Right lobe of liver (tissue), 6 donors: Measurements from ENCODE around the gene BMP7. TPM values are rescaled to one million over a fixed set of nuclear protein-coding genes. Genes with fewer than 3 reads are reported as not detected.

ENCODE experiments used
- ATAC-seq, 4 donors: fragments of 200-7000 bp; cut with Tn5 transposase; one replicate each; pipeline ENCODE4 v1.9.1; 2020; ENCODE audit warnings: mild to moderate bottlenecking in 4 of 4, moderate library complexity in 4 of 4
- DNase-seq, 3 donors: peaks; one replicate each; pipeline ENCODE4 v3.0.0-alpha.2; 2020
- H3K27ac ChIP-seq, 3 donors: fragments of 200-600 bp; one replicate each; pipeline ENCODE4 v1.8.0; 2022
- H3K27me3 ChIP-seq, 2 donors: fragments of 200-600 bp; one replicate each; pipeline ENCODE4 v1.8.0; 2022
- H3K36me3 ChIP-seq, 4 donors: fragments of 200-600 bp; sonication (generic) in 1 of 4; one replicate each; pipeline versions ENCODE4 v1.5.1 to v1.8.0; 2017 to 2022; ENCODE audit warnings: control low read depth in 1 of 4
- H3K4me1 ChIP-seq, 4 donors: fragments of 200-600 bp; sonication (generic) in 1 of 4; one replicate each; pipeline versions ENCODE4 v1.5.1 to v1.8.0; 2017 to 2022; ENCODE audit warnings: control low read depth in 1 of 4
- H3K4me3 ChIP-seq, 3 donors: fragments of 200-600 bp; one replicate each; pipeline ENCODE4 v1.8.0; 2022
- H3K9me3 ChIP-seq, 4 donors: fragments of 200-600 bp; sonication (generic) in 1 of 4; one replicate each; pipeline versions ENCODE4 v1.5.1 to v1.8.0; 2017 to 2022; ENCODE audit warnings: control low read depth in 1 of 4
- CTCF ChIP-seq, 4 donors: fragments of 200-600 bp in 3 of 4; fragments of 450-650 bp in 1 of 4; IDR thresholded peaks; one replicate each; pipeline versions ENCODE4 v1.5.1 to v1.8.0; 2016 to 2022; ENCODE audit warnings: antibody characterized with exemption in 4 of 4, mild to moderate bottlenecking in 2 of 4
- POLR2A ChIP-seq: fragments of 450-650 bp; IDR thresholded peaks from one replicate; pipeline ENCODE4 v1.6.1; 2017; ENCODE audit warnings: antibody characterized with exemption, mild to moderate bottlenecking
- WGBS: methylation state at CpG from one replicate; pipeline ENCODE4 v1.1.6; 2018; ENCODE audit warnings: low coverage, low lambda C conversion rate; ENCODE audit not compliant: insufficient coverage; ENCODE audit errors: missing lambda C conversion rate; 5-methylcytosine and 5-hydroxymethylcytosine counted together
- intact Hi-C, 2 donors: fragments of 100-400 bp; cut with DNase I; formaldehyde crosslinking; loops; one replicate each; pipeline versions ENCODE4 v1.11.2 to v1.14.1; 2022
- total RNA-seq, 6 experiments: library from RNA; depleted of rRNA in 2 of 6; stranded (reverse); fragments of >200 nt in 2 of 6; fragmentation: NEBNext Ultra II Directional in 3 of 6; extraction: Animal tissue kit (Norgen Biotek cat#: 25700) in 3 of 6; gene quantifications; one replicate each; pipeline versions ENCODE4 v1.1.0 to v1.2.4, GENCODE V29; 2016 to 2023
- donor health status: DM: no; HTN: yes; CAD: no.
- donor health status: DM: no; HTN: no; CAD: no.
- donor health status: DM: no; HTN: no; CAD: no.
- donor health status: DM: no; HTN: yes; CAD: no.
- donor health status: DM: no; HTN: yes; CAD: no.

The BMP7 gene
- total RNA-seq, 6 experiments from 2014 or later = not detected

DNA sequence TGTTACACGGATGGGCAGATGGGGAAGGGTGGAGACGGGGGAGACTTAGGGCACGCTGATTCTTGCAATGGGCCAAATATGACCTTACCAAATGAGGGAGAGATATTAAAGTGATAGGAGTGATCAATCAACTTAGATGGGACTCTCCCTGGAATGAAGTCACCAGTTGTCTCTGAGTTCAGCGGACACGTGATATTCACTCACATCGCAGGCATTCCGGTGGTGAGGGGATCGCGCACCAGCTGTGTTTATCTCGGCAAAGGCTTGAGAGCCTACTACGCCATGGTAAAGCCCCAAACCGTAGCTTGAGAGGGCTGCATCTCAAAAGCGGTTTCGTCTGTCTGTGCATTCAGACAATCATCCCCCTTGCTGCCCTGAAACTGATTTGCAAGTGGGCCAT lies 5.5 kb downstream of the BMP7 start:
- 32% methylated on average over 4 of the region's 14 CpGs for WGBS
- intact Hi-C loops = no loop called here
- Histone ChIP-seq H3K36me3 (no peaks in the 10 kb centered on the region), H3K4me3 (no peak overlapping the region), H3K27me3 (peaks cover 8 to 11% of the 10 kb centered on the region in 2 donors), H3K27ac (no peak overlapping the region), H3K9me3 (no peaks in the 10 kb centered on the region), H3K4me1 (peaks cover 0 to 9% (median 0%) of the 10 kb centered on the region in 4 donors)
- TF ChIP-seq CTCF (IDR thresholded peaks at IDR 0.05) (no peak), POLR2A (no peak)
- DNase-seq (no peak), ATAC-seq (no peak)

DNA sequence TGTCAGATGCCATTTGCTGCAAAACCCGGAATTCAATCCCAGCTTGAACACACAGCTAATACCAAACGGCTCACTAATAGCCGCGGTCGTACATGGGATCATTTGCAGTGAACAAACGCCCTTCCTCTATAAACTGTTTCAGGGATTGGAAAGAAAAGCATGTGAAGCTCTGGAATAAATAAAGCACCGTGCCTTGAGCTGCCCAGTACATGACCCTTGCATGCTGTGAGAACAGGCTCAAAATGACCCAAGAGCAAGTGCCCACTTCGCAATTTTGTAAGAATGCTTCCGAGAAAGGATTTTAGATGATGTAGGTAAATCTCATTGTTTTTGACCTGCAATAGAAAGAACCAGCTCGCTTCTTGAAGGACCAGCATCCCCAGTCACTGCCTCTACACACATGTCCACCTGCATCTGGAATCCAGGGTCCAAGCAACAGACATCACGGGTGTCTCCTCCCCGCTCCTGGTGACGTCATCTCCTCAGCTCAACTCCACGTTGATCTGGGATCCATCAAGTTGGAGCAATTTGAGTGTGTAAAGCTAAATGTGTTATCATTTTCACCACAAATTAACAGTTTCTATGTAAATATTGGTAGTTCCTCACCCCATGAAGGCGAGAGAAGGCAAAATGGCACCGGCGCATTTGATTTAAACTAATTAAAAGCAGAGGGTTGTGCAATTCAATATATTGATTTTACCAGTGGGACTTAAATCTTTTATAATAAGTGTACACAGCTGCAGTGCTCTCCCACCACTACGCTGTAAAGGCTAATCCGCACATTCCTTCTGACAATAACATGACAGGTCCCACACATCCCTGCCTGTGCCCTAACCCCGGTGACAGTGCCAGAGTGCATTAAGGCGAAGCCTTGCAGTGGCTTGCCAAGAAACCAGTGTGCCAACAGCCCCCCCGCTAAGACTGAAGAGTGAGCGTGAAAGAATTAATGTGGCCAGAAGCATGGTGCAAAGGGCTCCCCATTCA lies 6.2 kb downstream of the BMP7 start:
- intact Hi-C loops = no loop called here
- WGBS = 61% methylated on average over 23 of the region's 23 CpGs

GRCh38 chr20:57259121-57259937 lies 7.1 kb downstream of the BMP7 start:
- no peaks in the 10 kb centered on the region for H3K27me3 ChIP-seq
- no peaks in the 10 kb centered on the region for H3K9me3 ChIP-seq
- no peak for ATAC-seq
- H3K4me1 ChIP-seq = peaks cover 0 to 4% (median 0%) of the 10 kb centered on the region in 4 donors
- intact Hi-C loops = no loop called here
- no peaks in the 10 kb centered on the region for H3K36me3 ChIP-seq
- no peak for DNase-seq
- 50% methylated on average over 18 of the region's 21 CpGs for whole genome bisulfite sequencing
- TF ChIP-seq CTCF (IDR thresholded peaks at IDR 0.05) (no peak), POLR2A (no peak)
- H3K27ac ChIP-seq = no peak overlapping the region
- no peak overlapping the region for H3K4me3 ChIP-seq

More for the DNA sequence above, 6.2 kb downstream of the BMP7 start:
- Histone ChIP-seq H3K36me3 (no peaks in the 10 kb centered on the region), H3K9me3 (no peaks in the 10 kb centered on the region), H3K4me3 (no peak overlapping the region), H3K27me3 (peaks cover 3 to 6% of the 10 kb centered on the region in 2 donors), H3K4me1 (peaks cover 0 to 5% (median 0%) of the 10 kb centered on the region in 4 donors), H3K27ac (no peak overlapping the region)
- no peak for TF ChIP-seq POLR2A
- no peak for TF ChIP-seq CTCF (IDR thresholded peaks at IDR 0.05)
- ATAC-seq = no peak
- no peak for DNase-seq

DNA sequence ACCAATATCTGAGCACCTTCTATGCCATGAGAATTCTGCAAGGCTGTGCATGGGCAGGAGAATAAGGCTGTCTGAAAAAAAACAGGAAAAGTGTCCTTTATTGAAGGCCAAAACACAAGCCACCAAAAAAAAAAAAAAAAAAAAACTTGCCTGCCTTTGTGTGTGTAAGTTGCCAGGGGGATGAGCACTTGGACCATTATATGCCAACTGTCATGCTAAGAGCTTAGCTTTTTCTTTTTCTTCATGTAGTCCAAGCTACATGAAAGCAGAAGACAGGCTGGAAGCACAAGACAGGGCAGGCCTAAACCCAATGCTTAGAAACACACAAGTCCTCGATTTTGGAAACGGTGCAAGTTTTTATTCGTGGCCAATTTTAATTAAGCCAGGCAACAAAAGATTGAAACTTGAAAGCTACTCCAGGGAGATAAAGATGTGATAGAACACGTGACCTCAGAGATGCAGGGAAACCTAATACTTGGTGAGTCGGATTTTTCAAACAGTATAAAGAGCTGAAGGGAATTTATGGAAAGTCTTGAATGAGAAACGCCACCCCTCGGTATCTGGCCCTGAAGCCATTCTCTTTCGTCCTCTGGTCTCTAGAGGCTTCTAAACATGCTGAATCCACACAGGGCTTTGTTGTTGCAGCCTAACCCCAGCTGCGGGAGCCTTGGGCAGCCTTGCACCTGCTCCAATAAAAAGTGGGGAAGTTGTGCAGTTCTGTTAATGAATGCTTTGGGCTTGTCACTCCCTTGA lies 8.6 kb downstream of the BMP7 start:
- TF ChIP-seq POLR2A (no peak), CTCF (IDR thresholded peaks at IDR 0.05) (no peak)
- 53% methylated on average over 9 of the region's 9 CpGs for WGBS

More for the DNA sequence above, 8.6 kb downstream of the BMP7 start:
- Histone ChIP-seq H3K27ac (no peak overlapping the region), H3K4me1 (no peaks in the 10 kb centered on the region), H3K27me3 (no peaks in the 10 kb centered on the region), H3K9me3 (no peaks in the 10 kb centered on the region), H3K4me3 (no peak overlapping the region), H3K36me3 (no peaks in the 10 kb centered on the region)
- no peak for DNase-seq
- ATAC-seq = no peak
- intact Hi-C loops = no loop called here
